ENCODE data around the gene ASIC4.

The ASIC4 gene

GRCh38 chr2:219567131-219567530 is 52.8 kb downstream of the ASIC4 start:
- H3K27ac ChIP-seq (ENCODE audit: insufficient read depth in 1 of 2, low read depth in 1 of 2, low read length in 2 of 2, poor library complexity in 1 of 2, severe bottlenecking in 2 of 2), result no peak overlapping the region
- peaks cover 0 to 42% (median 26%) of the 10 kb centered on the region in 4 experiments for H3K36me3 ChIP-seq (ENCODE audit: control insufficient read depth in 4 of 4, insufficient read depth in 4 of 4, low read length in 3 of 4)
- H3K4me3 ChIP-seq (ENCODE audit: control insufficient read depth in 1 of 7, extremely low read depth in 1 of 7, insufficient read depth in 4 of 7, low read depth in 2 of 7, low read length in 6 of 7), result no peak overlapping the region
- DNase-seq, result no peak
- CTCF ChIA-PET, result interaction anchor here (1.2 to 14.3 kb wide), 4 partner anchors 11 to 76 kb away, joined by 3 to 117 read pairs (median 3); partner anchors contain the start of genes CHPF and TMEM198
- WGBS (ENCODE audit: insufficient coverage), result 99% methylated on average over 18 of the region's 18 CpGs
- H3K27me3 ChIP-seq (replicated peaks in 2 of 5; ENCODE audit: control insufficient read depth in 4 of 5, insufficient read depth in 5 of 5, low read length in 4 of 5), result no peaks in the 10 kb centered on the region
- no peaks in the 10 kb centered on the region for H3K9me3 ChIP-seq (ENCODE audit: control extremely low read depth in 1 of 5, control insufficient read depth in 4 of 5, insufficient read depth in 2 of 5, low read depth in 1 of 5, low read length in 4 of 5)
- H3K4me1 ChIP-seq (ENCODE audit: control extremely low read depth in 1 of 4, control insufficient read depth in 4 of 4, insufficient read depth in 4 of 4, low read length in 3 of 4), result peaks cover 0 to 16% (median 15%) of the 10 kb centered on the region in 4 experiments
- POLR2A ChIA-PET, result no interaction called here

GRCh38 chr2:219567791-219568361 is 53.6 kb downstream of the ASIC4 start:
- Histone ChIP-seq H3K27me3 (replicated peaks in 2 of 5; ENCODE audit: control insufficient read depth in 4 of 5, insufficient read depth in 5 of 5, low read length in 4 of 5) (no peaks in the 10 kb centered on the region), H3K4me1 (ENCODE audit: control extremely low read depth in 1 of 4, control insufficient read depth in 4 of 4, insufficient read depth in 4 of 4, low read length in 3 of 4) (peaks cover 0 to 17% (median 15%) of the 10 kb centered on the region in 4 experiments), H3K9me3 (ENCODE audit: control extremely low read depth in 1 of 5, control insufficient read depth in 4 of 5, insufficient read depth in 2 of 5, low read depth in 1 of 5, low read length in 4 of 5) (no peaks in the 10 kb centered on the region), H3K27ac (ENCODE audit: insufficient read depth in 1 of 2, low read depth in 1 of 2, low read length in 2 of 2, poor library complexity in 1 of 2, severe bottlenecking in 2 of 2) (no peak overlapping the region), H3K4me3 (ENCODE audit: control insufficient read depth in 1 of 7, extremely low read depth in 1 of 7, insufficient read depth in 4 of 7, low read depth in 2 of 7, low read length in 6 of 7) (no peak overlapping the region), H3K36me3 (ENCODE audit: control insufficient read depth in 4 of 4, insufficient read depth in 4 of 4, low read length in 3 of 4) (peaks cover 0 to 40% (median 24%) of the 10 kb centered on the region in 4 experiments)
- ChIA-PET CTCF (interaction anchor here (1.2 to 14.3 kb wide), 5 partner anchors 8 to 75 kb away, joined by 3 to 117 read pairs (median 3); partner anchors contain the start of genes CHPF and TMEM198), POLR2A (no interaction called here)
- no peak for DNase-seq
- 96% methylated on average over 32 of the region's 35 CpGs for WGBS (ENCODE audit: insufficient coverage)

- ChIA-PET POLR2A (no interaction called here), CTCF (interaction anchor here (1.9 kb wide), 1 partner anchor 9 kb away, joined by 6 read pairs; no protein-coding TSS in a partner anchor)
- no peaks in the 10 kb centered on the region for H3K9me3 ChIP-seq (ENCODE audit: control extremely low read depth in 1 of 5, control insufficient read depth in 4 of 5, insufficient read depth in 2 of 5, low read depth in 1 of 5, low read length in 4 of 5)
- no peak overlapping the region for H3K27ac ChIP-seq (ENCODE audit: insufficient read depth in 1 of 2, low read depth in 1 of 2, low read length in 2 of 2, poor library complexity in 1 of 2, severe bottlenecking in 2 of 2)
- no peaks in the 10 kb centered on the region for H3K27me3 ChIP-seq (replicated peaks in 2 of 5; ENCODE audit: control insufficient read depth in 4 of 5, insufficient read depth in 5 of 5, low read length in 4 of 5)
- peaks cover 0 to 32% (median 19%) of the 10 kb centered on the region in 4 experiments for H3K36me3 ChIP-seq (ENCODE audit: control insufficient read depth in 4 of 4, insufficient read depth in 4 of 4, low read length in 3 of 4)
- H3K4me3 ChIP-seq (ENCODE audit: control insufficient read depth in 1 of 7, extremely low read depth in 1 of 7, insufficient read depth in 4 of 7, low read depth in 2 of 7, low read length in 6 of 7), result no peak overlapping the region
- no peak for DNase-seq
- WGBS (ENCODE audit: insufficient coverage), result 100% methylated on average over 3 of the region's 6 CpGs
- H3K4me1 ChIP-seq (ENCODE audit: control extremely low read depth in 1 of 4, control insufficient read depth in 4 of 4, insufficient read depth in 4 of 4, low read length in 3 of 4), result peaks cover 0 to 17% (median 15%) of the 10 kb centered on the region in 4 experiments
Observed at GRCh38 chr2:219569041-219569440, 54.8 kb downstream of the ASIC4 start.

- Histone ChIP-seq H3K27ac (ENCODE audit: insufficient read depth in 1 of 2, low read depth in 1 of 2, low read length in 2 of 2, poor library complexity in 1 of 2, severe bottlenecking in 2 of 2) (no peak overlapping the region), H3K4me3 (ENCODE audit: control insufficient read depth in 1 of 7, extremely low read depth in 1 of 7, insufficient read depth in 4 of 7, low read depth in 2 of 7, low read length in 6 of 7) (no peak overlapping the region), H3K27me3 (replicated peaks in 2 of 5; ENCODE audit: control insufficient read depth in 4 of 5, insufficient read depth in 5 of 5, low read length in 4 of 5) (no peaks in the 10 kb centered on the region), H3K4me1 (ENCODE audit: control extremely low read depth in 1 of 4, control insufficient read depth in 4 of 4, insufficient read depth in 4 of 4, low read length in 3 of 4) (peaks cover 0 to 17% (median 15%) of the 10 kb centered on the region in 4 experiments), H3K36me3 (ENCODE audit: control insufficient read depth in 4 of 4, insufficient read depth in 4 of 4, low read length in 3 of 4) (peaks cover 0 to 28% (median 19%) of the 10 kb centered on the region in 4 experiments), H3K9me3 (ENCODE audit: control extremely low read depth in 1 of 5, control insufficient read depth in 4 of 5, insufficient read depth in 2 of 5, low read depth in 1 of 5, low read length in 4 of 5) (no peaks in the 10 kb centered on the region)
- 100% methylated on average over 2 of the region's 6 CpGs for WGBS (ENCODE audit: insufficient coverage)
- ChIA-PET CTCF (interaction anchor here (1.9 kb wide), 1 partner anchor 10 kb away, joined by 6 read pairs; no protein-coding TSS in a partner anchor), POLR2A (no interaction called here)
- no peak for DNase-seq
Observed at GRCh38 chr2:219569635-219570034, 55.4 kb downstream of the ASIC4 start.

GRCh38 chr2:219570194-219570923 is 56.1 kb downstream of the ASIC4 start:
- peaks cover 0 to 28% (median 16%) of the 10 kb centered on the region in 4 experiments for H3K36me3 ChIP-seq (ENCODE audit: control insufficient read depth in 4 of 4, insufficient read depth in 4 of 4, low read length in 3 of 4)
- H3K27me3 ChIP-seq (replicated peaks in 2 of 5; ENCODE audit: control insufficient read depth in 4 of 5, insufficient read depth in 5 of 5, low read length in 4 of 5), result no peaks in the 10 kb centered on the region
- H3K9me3 ChIP-seq (ENCODE audit: control extremely low read depth in 1 of 5, control insufficient read depth in 4 of 5, insufficient read depth in 2 of 5, low read depth in 1 of 5, low read length in 4 of 5), result no peaks in the 10 kb centered on the region
- POLR2A ChIA-PET, result interaction anchor here (0.8 to 1.6 kb wide), 4 partner anchors 10 to 27 kb away, joined by 3 to 6 read pairs (median 3); partner anchors contain the start of gene STK11IP
- CTCF ChIA-PET, result interaction anchor here (0.9 to 2.2 kb wide), 8 partner anchors 10 to 73 kb away, joined by 3 to 18 read pairs (median 8); no protein-coding TSS in a partner anchor
- WGBS (ENCODE audit: insufficient coverage), result 28% methylated on average over 68 of the region's 95 CpGs
- DNase-seq, result peak in 2 of 3 donors; percentile 21 to 40
- peak overlapping the region; percentile 53 to 86 (median 69) for H3K4me3 ChIP-seq (ENCODE audit: control insufficient read depth in 1 of 7, extremely low read depth in 1 of 7, insufficient read depth in 4 of 7, low read depth in 2 of 7, low read length in 6 of 7)
- H3K4me1 ChIP-seq (ENCODE audit: control extremely low read depth in 1 of 4, control insufficient read depth in 4 of 4, insufficient read depth in 4 of 4, low read length in 3 of 4), result peaks cover 0 to 17% (median 15%) of the 10 kb centered on the region in 4 experiments
- no peak overlapping the region for H3K27ac ChIP-seq (ENCODE audit: insufficient read depth in 1 of 2, low read depth in 1 of 2, low read length in 2 of 2, poor library complexity in 1 of 2, severe bottlenecking in 2 of 2)

GRCh38 chr2:219570924-219571310 is 56.6 kb downstream of the ASIC4 start:
- H3K27ac ChIP-seq (ENCODE audit: insufficient read depth in 1 of 2, low read depth in 1 of 2, low read length in 2 of 2, poor library complexity in 1 of 2, severe bottlenecking in 2 of 2), result peak overlapping the region in 1 of 2 experiments; percentile 25

More at GRCh38 chr2:219570924-219571310, 56.6 kb downstream of the ASIC4 start:
- no peaks in the 10 kb centered on the region for H3K27me3 ChIP-seq (replicated peaks in 2 of 5; ENCODE audit: control insufficient read depth in 4 of 5, insufficient read depth in 5 of 5, low read length in 4 of 5)
- H3K4me1 ChIP-seq (ENCODE audit: control extremely low read depth in 1 of 4, control insufficient read depth in 4 of 4, insufficient read depth in 4 of 4, low read length in 3 of 4), result peaks cover 0 to 17% (median 15%) of the 10 kb centered on the region in 4 experiments
- POLR2A ChIA-PET, result interaction anchor here (0.8 to 1.6 kb wide), 4 partner anchors 11 to 27 kb away, joined by 3 to 6 read pairs (median 3); partner anchors contain the start of gene STK11IP
- DNase-seq, result peak in 2 of 3 donors; percentile 33 to 52
- WGBS (ENCODE audit: insufficient coverage), result 0% methylated on average over 28 of the region's 55 CpGs
- peak overlapping the region; percentile 53 to 86 (median 69) for H3K4me3 ChIP-seq (ENCODE audit: control insufficient read depth in 1 of 7, extremely low read depth in 1 of 7, insufficient read depth in 4 of 7, low read depth in 2 of 7, low read length in 6 of 7)
- H3K9me3 ChIP-seq (ENCODE audit: control extremely low read depth in 1 of 5, control insufficient read depth in 4 of 5, insufficient read depth in 2 of 5, low read depth in 1 of 5, low read length in 4 of 5), result no peaks in the 10 kb centered on the region
- H3K36me3 ChIP-seq (ENCODE audit: control insufficient read depth in 4 of 4, insufficient read depth in 4 of 4, low read length in 3 of 4), result peaks cover 0 to 22% (median 15%) of the 10 kb centered on the region in 4 experiments
- CTCF ChIA-PET, result interaction anchor here (0.9 to 2.2 kb wide), 9 partner anchors 10 to 73 kb away, joined by 3 to 18 read pairs (median 8); partner anchors contain the start of genes CHPF and TMEM198
